Stimulated activated CD8-positive, alpha-beta memory T cell treated with anti-CD3 and anti-CD28 coated beads, Interleukin-4, amount 100 ng/mL, for 48 hours (primary cell): ENCODE data around the gene FAM237A.

Experiments
- DNase-seq: peaks from one replicate; pipeline ENCODE4 v3.0.0-alpha.2; 2020

The FAM237A gene

DNA sequence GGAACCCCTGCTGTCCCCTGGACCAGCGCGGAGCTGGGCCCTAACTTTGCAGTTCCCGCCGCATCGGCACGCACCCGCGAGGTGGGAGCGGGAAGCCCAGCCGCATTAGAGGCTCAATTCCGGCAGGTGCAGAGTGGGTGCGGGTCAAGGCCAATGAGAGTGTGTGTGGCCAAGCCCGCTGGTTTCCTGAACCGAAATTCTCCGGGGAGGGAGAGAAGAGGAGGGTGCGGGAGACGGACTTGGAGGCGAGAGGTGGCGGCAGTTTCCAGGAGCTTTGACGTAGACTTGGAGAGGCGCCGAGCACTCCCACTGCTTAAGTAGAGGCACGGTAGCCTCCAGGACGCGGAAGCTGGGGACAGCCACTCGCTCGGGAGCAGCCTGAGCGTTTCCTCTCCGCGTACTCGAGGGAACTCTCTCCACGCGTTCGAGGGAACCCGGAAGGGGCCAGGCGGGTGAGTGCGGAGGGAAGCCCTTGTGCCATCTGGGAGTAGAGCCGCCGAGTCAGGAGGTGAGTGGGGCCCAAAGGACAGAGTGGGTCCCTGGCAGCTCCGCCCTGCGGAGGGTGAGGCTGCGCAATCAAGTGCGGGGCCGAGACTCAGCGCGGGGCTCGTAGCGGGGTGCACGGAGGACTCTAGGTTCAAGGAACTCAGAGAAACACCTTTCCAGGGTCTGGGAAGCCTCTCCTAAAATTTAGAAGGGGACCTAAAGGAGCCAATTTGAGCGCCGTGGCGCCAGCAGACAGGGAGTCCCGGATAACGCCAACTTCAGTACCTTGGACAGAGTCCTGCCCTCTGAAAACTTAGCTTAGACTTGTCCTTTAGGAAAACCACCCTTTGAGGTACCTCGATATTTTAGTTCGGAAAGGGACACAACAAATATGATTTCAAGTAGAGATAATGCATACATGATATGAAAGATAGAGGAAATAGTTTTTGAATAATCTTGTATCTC, at the start of gene FAM237A:
FAM237A (plus strand) TSS at position 413 of the 951 bp plus-strand sequence. CDS start 1,750 bp downstream, outside the sequence.
- DNase-seq, result peak; percentile 38

DNA sequence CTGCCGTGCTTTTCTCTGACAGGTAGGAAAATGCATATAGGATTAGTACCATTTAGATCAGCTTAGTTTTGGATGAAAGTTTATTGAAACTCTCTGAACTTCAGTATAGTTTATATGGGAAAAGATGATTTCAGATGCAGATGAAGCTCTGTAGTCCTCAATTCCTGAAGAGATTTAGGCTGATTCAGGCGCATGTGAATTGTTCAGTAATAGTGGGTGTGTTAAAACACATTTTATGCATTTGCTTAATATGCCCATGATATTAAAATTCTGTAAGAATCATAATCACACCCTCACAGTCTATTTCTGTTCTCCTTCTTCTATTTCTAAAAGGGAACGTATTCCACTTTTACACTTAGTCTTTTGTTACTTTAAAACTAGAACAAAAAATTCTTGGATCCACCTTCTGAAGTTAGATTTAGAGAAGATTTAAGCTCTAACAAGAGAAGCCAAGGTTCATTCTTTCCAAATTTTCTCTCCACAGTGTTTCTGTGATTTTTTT, 44.5 kb upstream of the FAM237A start:
- no peak for DNase-seq

DNA sequence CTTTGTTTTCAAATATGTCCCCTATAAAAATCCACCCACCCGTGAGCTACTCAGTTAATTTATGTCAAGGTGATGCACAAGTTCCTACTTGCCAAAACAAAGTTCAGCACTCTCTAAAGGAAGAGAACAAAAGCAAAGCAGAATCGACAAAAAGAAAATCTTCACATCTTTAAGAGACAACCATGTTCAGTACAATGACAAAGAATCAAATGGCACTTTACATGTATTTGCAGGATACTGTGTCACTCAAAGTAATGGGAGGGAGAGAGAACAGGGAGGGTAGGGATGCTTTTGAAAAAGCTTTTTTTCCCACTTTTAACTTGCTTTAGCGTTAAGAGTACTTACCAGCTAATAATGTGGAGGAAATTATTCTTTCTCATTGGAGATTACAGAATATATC, 39.0 kb upstream of the FAM237A start:
- no peak for DNase-seq

DNA sequence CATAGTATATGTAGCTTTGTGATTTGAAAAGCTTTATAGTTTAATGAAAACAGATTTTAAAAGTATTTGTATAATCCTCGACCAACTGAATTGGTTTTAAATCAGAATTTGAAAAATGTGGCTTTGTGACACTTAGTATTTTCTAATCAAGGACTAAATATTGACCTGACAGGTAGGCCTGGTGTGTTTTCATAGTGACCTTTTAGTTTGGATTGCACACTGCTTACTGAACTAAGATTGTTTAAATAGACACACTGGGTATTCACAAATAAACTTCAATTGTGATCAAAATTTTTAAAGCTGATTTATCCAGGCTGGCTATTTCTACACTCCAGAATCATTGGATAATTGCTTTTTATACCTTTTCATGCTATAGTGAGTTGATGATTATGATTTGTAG, 31.8 kb upstream of the FAM237A start:
- no peak for DNase-seq

DNA sequence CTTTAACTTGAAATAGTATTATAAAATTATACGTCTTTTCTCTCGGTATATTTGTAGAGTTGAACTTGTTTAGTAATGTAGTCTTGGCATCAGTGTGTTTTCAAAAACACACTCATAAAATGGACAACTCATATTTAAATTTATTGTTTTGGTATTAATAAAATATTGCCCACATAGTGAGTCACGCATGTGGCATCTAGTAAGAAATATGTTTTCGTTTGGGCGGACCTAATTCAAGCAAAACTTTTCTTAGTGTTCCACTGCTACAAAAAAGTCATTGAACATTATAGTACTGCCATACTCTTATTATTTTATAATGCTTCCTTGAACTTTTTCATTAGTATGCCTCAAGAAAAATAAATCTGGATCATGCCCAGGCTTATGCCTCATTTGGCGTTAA, 31.1 kb upstream of the FAM237A start:
- DNase-seq, result no peak

DNA sequence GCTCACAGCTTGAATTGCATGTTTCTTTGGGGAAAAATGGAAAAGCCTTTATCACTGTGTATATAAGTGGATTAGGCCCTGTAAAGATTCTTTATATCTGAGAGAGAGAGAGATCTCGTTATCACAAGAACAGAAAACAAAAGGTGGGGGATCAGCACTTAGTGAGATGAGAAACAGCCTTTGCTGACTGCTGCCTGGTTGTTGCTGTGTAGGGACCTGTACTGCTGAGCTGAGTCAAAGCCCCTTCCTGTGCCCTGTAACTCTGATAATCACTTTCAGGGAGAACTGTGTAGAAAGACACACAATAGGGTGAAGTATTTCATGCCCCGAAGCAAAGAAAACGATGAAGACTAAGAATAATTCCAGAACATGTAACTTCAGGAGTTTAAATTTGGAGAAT, 30.6 kb upstream of the FAM237A start:
- DNase-seq, result no peak

DNA sequence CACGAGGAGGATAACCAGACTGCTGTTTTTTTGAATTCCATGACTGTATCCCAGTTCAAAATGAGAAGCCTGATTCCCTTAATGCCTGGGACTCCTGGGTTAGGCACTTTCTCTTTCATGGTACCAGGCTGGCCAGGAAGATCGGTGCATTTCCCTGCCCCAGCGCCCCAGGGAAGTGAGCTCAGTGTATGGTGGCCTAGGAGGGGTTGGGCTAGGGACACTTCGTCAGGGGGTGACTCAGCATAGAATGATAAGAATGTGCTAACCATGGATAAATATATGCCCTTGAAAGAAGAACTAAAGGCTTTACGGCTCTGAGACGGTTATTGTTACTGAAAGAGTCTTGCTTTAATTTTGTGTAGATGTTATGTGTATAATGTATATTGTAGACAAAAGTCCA, 27.5 kb upstream of the FAM237A start:
- DNase-seq, result no peak

DNA sequence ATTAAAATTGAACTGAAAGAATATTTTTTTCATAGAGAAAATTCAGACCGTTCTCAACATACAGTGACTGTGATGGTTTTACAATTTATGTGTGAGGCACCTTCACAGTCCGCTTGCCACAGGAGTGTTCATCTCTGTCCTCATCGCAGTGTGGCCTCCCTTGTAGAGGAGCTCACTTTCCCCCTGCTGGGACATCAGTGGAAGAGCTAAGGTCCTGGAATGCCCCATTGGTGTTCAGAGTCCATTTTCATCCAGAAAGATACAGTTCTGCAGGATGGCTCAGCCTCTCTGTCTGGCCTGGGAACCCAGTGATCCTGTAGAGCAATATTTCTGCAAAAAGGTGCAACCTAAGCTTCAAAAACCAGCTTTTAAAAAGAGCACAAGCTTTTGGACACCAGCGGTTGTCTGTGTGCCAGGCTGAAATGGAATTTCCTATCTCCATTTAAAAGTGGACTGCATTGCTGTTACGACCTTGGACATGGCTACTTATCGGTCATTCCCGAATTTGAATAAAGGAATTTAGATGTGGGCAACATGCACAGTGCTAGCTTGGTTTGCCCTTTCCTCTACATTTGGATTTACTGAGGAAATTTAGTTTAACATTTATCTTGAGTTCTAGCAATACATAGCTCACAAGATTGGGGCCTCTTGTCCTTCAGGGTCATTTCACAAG, 26.7 kb upstream of the FAM237A start:
- no peak for DNase-seq

DNA sequence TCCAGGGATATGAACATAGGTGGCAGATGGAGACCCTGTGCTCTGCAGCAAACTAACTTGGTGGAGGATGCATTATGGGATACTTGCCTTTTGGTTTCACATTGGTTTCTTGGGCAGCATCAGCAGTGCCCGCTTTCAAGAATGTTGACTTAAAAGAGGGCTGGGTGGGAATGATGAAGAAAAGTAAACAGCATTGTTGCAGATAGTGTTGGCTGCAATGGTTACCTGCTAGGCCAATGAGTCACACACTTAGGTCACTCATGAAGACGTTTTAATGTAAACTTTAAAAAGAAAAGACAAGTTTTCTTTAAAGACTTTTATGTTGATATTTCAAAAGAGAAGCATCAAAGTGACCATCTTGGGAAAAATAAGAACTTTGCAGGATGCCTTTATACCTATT, 26.1 kb upstream of the FAM237A start:
- DNase-seq, result no peak

DNA sequence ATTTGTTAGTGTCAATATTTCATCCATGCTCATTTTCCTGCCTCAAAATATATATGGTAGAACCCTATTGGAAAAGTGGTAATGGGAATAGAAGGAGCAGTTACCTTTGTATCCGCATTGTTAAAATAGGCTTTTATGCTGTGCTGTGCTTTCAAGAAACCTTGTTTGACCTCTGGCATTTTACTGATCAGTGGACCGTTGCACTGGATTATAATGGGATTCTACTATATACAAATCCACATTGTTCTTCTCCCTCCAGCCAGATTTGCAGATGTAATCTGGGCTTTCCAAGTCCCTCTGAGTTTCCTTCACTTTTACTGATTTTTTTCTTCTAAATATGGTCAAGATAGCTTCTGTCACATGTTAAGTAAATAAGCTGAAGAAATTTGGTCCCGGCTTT, 23.3 kb upstream of the FAM237A start:
- DNase-seq, result no peak

DNA sequence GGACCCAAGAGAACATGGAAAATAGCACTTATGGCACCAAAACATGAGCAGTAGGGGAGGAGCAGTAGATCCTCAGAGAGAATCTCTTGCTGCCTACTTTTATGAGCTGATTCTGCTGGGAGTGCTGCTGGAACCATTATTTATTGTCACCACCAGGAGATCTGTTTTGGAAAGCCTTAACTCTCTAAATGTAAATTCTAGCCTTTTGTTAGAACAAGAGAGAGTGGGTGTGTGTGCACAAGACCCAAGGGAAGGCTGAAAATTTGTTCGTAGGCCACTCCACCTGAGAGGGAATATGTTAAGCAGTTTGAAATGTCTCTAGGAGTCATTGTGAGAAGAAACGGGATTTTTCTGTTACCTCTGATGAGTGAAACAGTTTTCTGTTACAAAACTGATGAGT, 16.2 kb upstream of the FAM237A start:
- DNase-seq, result no peak

DNA sequence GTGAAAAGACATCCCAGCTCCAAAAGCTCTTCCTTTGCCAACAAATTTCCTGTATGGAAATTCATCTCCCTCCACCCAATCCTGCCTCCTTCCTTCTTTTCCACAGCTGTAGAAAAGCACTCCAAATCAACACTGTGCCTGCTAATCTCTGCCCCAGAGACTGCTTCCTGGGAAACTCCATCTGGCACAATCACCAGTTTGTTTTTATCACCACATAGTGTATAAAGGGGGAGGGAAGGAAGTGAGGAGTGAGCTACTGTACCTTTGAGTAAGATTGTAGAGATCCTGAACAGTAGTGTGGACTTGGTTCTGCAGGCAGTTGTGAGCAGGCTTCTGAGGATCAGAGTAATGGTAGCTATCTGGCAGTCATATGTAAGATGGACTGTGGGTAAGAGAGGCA, 14.7 kb upstream of the FAM237A start:
- DNase-seq, result no peak

DNA sequence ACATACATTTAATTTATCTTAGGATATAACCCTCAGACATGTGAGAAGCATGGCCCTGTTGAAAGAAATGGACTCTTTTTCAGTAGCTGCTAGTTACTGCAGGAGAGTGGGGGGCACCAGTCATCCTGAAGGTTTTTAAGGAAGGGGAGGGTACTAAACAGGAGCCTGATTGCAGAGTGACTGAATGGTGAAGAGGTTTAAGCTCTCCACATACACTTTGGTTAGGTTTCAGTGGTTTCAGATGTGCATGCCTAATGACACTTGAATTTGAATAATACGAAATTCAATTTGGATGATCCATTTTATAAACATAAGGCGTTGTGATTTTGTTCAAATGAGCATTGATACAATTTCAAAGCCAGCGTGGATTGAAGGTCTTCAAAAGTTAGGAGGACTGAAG, 10.9 kb upstream of the FAM237A start:
- DNase-seq, result no peak

DNA sequence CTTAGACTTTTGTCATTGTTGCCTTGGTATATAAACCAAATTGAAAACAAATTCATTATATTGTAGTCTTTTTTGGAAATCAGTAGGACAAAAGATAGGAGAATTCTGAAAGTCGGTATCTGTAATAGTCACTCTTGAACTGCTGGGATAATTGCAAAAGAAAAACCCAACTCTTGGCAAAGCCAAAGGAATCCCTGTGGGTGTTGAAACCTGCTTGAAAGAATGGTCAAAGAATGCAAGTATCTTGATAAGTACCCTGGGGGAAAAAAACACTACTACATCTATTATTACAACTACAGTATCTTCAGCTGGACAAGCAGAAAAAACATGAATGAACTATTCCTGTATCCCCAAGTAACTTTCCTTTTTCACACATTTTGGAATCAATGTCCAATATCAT, 7.3 kb upstream of the FAM237A start:
- DNase-seq, result no peak

DNA sequence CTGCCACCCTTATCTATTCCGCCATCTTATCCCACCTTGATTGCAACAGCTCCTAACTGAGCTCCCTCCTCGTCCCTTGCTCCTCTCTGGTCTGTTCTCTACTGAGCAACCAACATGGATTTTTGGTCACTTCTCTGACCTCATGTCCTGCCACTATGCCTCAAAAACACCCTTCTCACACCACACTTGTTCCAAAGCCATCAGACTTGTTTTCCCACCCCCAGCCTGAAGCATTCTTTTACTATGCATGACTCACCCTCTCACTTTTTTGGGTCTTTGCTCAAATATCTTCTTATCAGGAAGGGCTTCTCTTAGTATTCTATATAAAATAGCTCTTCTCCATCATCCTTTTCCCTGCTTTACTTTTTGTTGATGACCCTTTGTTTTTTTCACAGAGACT, 2.7 kb upstream of the FAM237A start:
- DNase-seq, result no peak

DNA sequence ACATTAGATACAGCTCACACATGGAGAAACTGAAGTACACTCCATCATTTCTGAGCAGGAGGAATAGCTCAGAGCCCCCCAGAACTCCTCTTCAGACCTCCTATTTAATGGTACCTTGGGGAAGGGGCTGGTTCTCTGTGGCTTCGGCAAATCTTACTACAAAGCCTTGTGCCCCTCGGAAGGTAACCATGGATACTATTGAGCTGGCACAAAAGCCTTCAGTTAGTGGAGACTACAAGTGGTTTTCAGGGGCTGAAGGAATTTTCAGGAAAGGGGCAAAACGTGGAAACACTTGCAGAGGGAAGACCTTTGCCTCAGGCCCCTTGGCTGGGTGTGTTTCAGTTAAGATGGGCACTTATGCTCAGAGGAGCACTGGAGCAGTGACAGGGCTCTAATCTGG, 1.1 kb upstream of the FAM237A start:
- DNase-seq, result no peak

DNA sequence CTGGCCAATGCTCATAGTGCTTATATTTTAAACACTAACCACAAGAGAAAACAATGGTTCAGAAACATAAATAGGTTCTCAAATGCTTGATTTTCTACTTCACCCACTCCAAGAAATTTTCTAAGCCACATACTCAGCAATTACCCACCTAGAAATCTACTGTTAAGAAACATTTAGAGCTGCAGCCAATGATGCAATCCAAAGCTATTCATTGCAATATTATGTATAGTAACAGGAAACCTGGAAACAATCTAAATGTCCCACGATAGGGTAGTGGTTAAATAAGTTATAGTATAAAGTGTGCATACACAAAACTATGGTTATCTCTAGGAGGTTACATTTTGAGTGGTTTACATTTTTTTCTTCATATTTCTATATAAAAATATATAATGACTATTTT, 5.7 kb downstream of the FAM237A start:
- DNase-seq, result no peak

DNA sequence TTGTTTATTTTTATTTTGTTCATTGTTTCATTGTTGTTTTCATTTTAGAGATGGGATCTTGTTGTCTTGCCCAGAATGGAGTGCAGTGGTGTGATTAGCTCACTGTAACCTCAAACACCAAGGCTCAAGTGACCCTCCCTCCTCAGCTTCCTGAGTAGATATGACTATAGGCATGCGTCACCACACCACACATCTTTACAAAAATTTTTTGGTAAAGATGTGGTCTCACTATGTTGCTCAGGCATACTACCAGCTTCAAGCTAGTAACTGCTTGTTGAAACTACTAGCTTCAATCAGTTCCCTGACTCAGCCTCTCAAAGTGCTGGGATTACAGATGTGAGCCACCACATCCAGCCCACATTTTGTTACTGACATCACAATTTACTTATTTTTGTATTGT, 14.8 kb downstream of the FAM237A start:
- DNase-seq, result no peak

DNA sequence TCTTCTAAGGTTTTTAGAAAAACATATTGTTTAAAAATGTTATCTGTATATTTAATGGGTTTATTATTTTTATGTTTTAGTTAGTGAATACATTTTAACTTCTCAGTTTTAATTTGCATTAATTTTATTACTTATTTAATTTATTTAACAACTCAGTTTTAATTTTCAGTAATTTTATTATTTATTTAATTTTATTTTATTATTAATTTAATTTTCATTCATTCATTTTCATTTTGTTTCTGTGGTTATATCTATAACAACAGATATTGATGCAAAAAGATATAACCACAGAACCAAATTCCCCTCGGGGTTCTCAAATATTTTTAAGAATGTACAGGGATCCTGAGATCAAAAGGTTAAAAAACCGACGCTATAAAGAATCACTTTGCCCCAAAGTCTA, 23.0 kb downstream of the FAM237A start:
- no peak for DNase-seq

DNA sequence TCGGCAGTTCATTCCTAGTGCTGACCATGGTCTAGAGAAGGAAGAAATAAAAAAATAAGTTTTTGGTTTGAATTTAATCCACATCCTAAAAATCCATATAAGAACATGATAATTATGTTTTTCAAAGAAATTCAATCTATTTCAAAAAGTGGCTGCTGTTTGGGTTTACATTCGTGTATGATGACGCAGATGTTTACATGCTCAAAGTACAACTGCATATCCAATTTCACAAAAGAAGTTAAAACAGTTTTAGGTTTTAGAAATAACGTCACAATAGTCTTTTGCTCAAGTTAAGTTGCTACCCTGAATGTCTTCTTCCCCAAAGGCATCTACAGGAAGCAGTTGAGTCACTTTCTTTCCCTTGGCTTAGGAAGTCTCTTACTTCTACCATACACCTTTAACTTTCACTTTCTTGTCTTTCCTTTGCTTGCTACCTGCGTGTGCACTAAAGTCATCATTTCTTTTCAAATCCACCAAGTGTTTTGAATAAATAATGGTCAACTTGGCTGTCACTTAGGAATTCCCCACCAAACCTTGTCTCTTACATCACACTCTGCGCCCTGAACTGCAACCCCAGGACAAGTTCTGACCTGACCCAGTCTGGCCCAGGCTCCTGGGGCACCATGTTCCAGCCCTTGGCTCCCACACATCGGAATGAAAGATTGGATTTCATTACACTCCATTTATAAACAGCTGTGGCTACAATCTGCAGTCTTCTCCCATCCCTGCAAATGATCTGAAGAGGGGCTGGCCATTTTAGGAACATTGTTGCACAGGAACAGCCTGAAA, 28.4 kb downstream of the FAM237A start:
- no peak for DNase-seq

DNA sequence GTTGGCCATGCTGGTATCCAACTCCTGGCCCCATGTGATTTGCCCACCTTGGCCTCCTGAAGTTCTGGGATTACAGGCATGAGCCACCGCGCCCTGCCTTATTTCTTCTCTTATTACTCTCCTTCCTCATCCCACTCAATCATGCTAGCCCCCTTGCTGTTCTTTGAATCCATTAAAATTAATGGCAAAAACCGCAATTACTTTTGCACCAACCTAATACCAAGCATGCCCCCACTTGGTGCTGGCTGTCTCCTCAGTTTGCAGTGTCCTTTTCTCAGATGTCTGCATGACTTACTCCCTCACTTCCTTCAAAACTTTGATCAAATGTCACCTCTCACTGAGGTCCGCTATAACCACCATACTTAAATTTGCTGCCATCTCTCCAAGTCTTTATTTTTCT, 41.3 kb downstream of the FAM237A start:
- no peak for DNase-seq

DNA sequence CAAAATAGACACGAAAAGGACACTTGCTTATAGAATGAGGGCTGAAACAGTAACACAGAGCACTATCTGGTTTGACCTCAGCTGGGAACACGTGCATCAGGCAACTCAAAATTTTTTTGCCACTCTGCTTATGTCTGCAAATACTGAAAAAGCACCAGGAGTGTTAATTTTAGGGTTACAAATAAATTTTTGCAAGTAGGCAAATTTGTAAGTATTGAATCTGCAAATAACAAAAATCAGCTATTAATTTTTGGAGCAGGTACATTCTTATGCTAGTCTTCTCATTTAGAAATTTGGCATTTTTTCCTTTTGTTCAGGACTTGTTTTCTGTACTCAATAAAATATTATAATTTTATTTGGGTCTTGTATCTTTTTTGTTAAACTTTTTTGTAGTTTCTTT, 46.2 kb downstream of the FAM237A start:
- no peak for DNase-seq

DNA sequence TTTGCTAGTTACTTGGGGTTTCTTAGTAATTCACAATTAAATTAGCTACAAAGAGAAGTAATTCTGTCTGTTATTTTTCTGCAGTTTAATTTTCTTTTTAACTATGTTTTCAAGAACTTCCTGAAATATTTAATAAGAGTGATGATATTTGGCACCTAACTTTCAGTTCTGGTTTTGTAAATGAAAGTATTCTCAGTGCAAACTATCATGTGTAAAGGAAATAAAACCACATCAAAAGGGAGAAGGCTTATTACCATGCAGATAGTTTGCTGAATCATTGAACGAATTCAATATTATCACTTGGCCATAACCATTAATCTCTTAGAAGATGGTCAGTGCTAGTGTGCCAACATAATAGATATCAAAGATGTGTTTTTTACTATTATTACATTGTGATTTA, 46.7 kb downstream of the FAM237A start:
- DNase-seq, result no peak
